Testis (tissue), 3 donors: ENCODE data around the gene GRAMD1B. TPM values are rescaled to one million over a fixed set of nuclear protein-coding genes. Genes with fewer than 3 reads are reported as not detected.

Experiments
- DNase-seq: peaks from one replicate; pipeline ENCODE4 v3.0.0-alpha.2; 2019
- H3K27ac ChIP-seq, 2 donors: fragments of 200-600 bp; sonication (generic); one replicate each; pipeline ENCODE4 v1.5.1; 2019
- H3K27me3 ChIP-seq: fragments of 200-600 bp; sonication (generic); one replicate; pipeline ENCODE4 v1.5.1; 2019
- H3K36me3 ChIP-seq: fragments of 200-600 bp; sonication (generic); one replicate; pipeline ENCODE4 v1.5.1; 2017; ENCODE audit warnings: low read depth; ENCODE audit errors: missing control alignments
- H3K4me1 ChIP-seq: fragments of 200-600 bp; sonication (generic); one replicate; pipeline ENCODE4 v1.5.1; 2019
- H3K4me3 ChIP-seq, 2 donors: fragments of 200-600 bp; sonication (generic); one replicate each; pipeline ENCODE4 v1.5.1; 2017 to 2019
- H3K9me3 ChIP-seq: fragments of 200-600 bp; sonication (generic); one replicate; pipeline ENCODE4 v1.5.1; 2017
- CTCF ChIP-seq, 3 experiments: fragments of 450-650 bp in 2 of 3; fragments of 200-600 bp in 1 of 3; sonication (generic) in 1 of 3; IDR thresholded peaks; one replicate each; pipeline ENCODE4 v1.5.1; 2016 to 2019; ENCODE audit warnings: antibody characterized with exemption in 3 of 3, mild to moderate bottlenecking in 2 of 3, moderate library complexity in 1 of 3
- POLR2A ChIP-seq: fragments of 450-650 bp; IDR thresholded peaks from one replicate; pipeline ENCODE4 v1.6.1; 2017; ENCODE audit warnings: antibody characterized with exemption, mild to moderate bottlenecking, moderate library complexity
- WGBS, 2 donors: methylation state at CpG; one replicate each; pipeline ENCODE4 v1.1.5; 2018; 5-methylcytosine and 5-hydroxymethylcytosine counted together
- intact Hi-C: fragments of 100-400 bp; cut with DNase I; formaldehyde crosslinking; loops from one replicate; pipeline ENCODE4 v1.15.1; 2023; ENCODE audit warnings: low total_unique reads
- polyA plus RNA-seq: library from polyadenylated mRNA; stranded (reverse); fragments of 350-450 nt; fragmentation: Illumina TruSeq; extraction: RNeasy Lipid Tissue Mini Kit (QIAGEN cat#74804); gene quantifications from one replicate; pipeline ENCODE4 v1.2.3, GENCODE V29; 2014; ENCODE audit warnings: low read depth, low replicate concordance; ENCODE audit not compliant: insufficient read depth
- total RNA-seq, 2 donors: library from RNA; depleted of rRNA; stranded (reverse); fragments of >200 nt; gene quantifications; one replicate each; pipeline ENCODE4 v1.2.3, GENCODE V29; 2016

The GRAMD1B gene
- total and polyA plus RNA-seq, 3 donors from 2014 or later: 48.1 to 78.9 (median 48.9) TPM

DNA sequence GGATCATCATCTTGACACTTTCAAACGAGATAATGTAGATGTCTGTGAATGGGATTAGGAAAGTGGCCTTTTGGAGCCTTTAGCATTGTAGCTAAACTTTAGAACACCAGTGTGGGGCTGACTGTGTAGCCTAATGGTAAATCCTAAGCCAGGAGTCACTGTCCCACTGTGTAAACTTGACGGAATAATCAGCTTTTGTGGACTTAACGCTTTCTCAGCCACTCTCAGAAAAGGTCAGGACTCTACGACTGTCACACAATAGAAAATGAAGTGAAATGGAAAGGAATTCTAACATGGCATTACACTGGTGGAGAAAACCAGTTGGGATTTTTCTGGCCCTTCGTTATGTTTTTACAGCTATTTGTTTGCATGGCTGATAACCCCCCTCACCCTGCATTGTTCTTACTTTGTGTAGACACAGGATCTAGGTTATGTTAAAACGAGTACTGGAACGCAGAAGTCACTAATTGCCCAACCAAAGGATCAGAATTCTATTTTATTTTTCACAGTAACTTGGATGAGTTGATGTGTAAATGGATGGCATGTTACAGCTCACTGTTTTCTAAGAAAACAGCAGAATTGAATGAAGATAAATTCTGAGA is 22.0 kb upstream of the GRAMD1B start:
- Histone ChIP-seq H3K9me3 (no peaks in the 10 kb centered on the region), H3K27ac (no peak overlapping the region), H3K27me3 (no peaks in the 10 kb centered on the region), H3K4me3 (no peak overlapping the region), H3K4me1 (peaks cover 6% of the 10 kb centered on the region), H3K36me3 (no peaks in the 10 kb centered on the region)
- 68 to 70% methylated on average over 7 of the region's 7 CpGs for WGBS, 2 donors
- no peak for DNase-seq
- TF ChIP-seq POLR2A (no peak), CTCF (IDR thresholded peaks at IDR 0.05) (no peak)
- intact Hi-C loops: loop anchor here (5.0 kb wide), 1 partner anchor 69 kb away; no protein-coding TSS in a partner anchor

- Histone ChIP-seq H3K36me3 (no peaks in the 10 kb centered on the region), H3K4me1 (peaks cover 6% of the 10 kb centered on the region), H3K27ac (no peak overlapping the region), H3K9me3 (no peaks in the 10 kb centered on the region), H3K4me3 (no peak overlapping the region), H3K27me3 (no peaks in the 10 kb centered on the region)
- no peak for DNase-seq
- 77 to 82% methylated on average over 8 of the region's 8 CpGs for WGBS, 2 donors
- intact Hi-C loops: loop anchor here (5.0 kb wide), 1 partner anchor 68 kb away; no protein-coding TSS in a partner anchor
- TF ChIP-seq CTCF (IDR thresholded peaks at IDR 0.05): no peak
- TF ChIP-seq POLR2A: no peak
These were observed 21.2 kb upstream of the GRAMD1B start for GRCh38 chr11:123408619-123409455.

DNA sequence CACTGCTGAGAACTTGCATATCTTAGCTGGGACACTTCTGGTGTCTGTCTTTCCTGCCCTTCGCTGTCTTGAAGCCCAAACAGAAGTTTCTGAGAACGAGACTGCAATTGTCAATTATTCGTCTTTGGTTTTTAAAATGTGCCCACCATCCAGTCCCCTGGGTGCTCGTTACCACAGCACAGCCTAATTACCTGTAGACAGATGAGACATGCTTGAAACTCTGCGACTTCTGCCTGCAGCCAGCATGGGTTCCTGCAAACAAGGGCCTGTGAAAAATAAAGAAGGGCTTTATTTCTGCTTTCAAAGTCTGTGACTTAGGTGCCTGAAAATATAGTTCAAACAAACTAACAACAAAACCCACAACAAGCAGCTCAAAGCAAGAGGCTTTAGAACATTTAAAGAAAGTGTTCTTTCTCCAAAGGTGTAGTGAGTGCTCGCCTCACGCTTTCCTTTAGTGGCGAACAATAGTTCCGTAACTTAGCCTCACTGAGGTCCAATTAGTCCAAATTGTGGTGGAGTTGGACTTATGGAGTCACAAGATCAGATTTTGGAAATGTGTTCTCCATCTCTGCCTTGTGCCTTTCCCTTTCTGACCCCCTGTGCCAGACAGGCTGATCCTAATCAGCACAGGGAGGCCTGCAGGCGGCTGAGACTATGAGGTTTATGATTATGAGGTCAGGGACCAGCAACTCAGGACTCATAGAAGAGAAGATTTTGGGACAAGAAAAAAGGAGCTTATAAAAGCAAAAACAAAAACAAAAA is 20.4 kb upstream of the GRAMD1B start:
- Histone ChIP-seq H3K9me3 (no peaks in the 10 kb centered on the region), H3K27me3 (no peaks in the 10 kb centered on the region), H3K4me1 (peaks cover 3% of the 10 kb centered on the region), H3K4me3 (no peak overlapping the region), H3K36me3 (no peaks in the 10 kb centered on the region), H3K27ac (no peak overlapping the region)
- no peak for DNase-seq
- intact Hi-C loops: loop anchor here (5.0 kb wide), 1 partner anchor 68 kb away; no protein-coding TSS in a partner anchor
- 89 to 93% methylated on average over 10 of the region's 10 CpGs for WGBS, 2 donors
- no peak for TF ChIP-seq CTCF (IDR thresholded peaks at IDR 0.05)
- no peak for TF ChIP-seq POLR2A

- H3K4me1 ChIP-seq: no peaks in the 10 kb centered on the region
- TF ChIP-seq POLR2A: no peak
- TF ChIP-seq CTCF (IDR thresholded peaks at IDR 0.05): no peak
- no peak overlapping the region for H3K4me3 ChIP-seq
- no peak overlapping the region for H3K27ac ChIP-seq
- H3K27me3 ChIP-seq: no peaks in the 10 kb centered on the region
- DNase-seq: no peak
- 90 to 97% methylated on average over 3 of the region's 3 CpGs for WGBS, 2 donors
- intact Hi-C loops: no loop called here
- no peaks in the 10 kb centered on the region for H3K36me3 ChIP-seq
- no peaks in the 10 kb centered on the region for H3K9me3 ChIP-seq
These were observed 19.9 kb upstream of the GRAMD1B start for GRCh38 chr11:123410218-123410549.
